GM21390 (cell line): ENCODE data around the gene GPR151.
"Not testable (repeated sequence)": the region's sequence is repeated elsewhere in the genome, so short reads cannot be mapped to it uniquely, and the experiment has no call there.

Experiments
- ATAC-seq: cut with Tn5 transposase; IDR thresholded peaks from one replicate; pipeline ENCODE4 v1.9.1; 2021; ENCODE audit not compliant: unreplicated experiment

GPR151 gene

DNA sequence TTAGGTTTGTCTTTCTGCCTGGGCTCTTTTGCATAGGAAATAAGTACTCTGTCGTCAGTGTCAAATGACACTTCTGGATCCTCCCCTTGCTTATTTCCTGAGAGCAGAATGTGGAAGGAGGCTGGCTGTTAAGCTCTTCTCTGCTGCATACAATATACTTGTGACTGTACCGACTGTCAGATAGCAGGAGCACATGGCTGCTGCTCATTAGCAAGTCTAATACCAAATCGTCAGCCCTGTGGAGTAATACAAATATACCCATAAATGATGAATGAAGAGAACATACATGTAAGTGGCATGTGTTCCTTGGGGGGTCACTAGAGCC, at the start of gene GPR151:
Gene GPR151 (minus strand): TSS at position 40 of the 325 bp plus-strand sequence. CDS start 77 bp downstream, outside the sequence.
- ATAC-seq: no peak

DNA sequence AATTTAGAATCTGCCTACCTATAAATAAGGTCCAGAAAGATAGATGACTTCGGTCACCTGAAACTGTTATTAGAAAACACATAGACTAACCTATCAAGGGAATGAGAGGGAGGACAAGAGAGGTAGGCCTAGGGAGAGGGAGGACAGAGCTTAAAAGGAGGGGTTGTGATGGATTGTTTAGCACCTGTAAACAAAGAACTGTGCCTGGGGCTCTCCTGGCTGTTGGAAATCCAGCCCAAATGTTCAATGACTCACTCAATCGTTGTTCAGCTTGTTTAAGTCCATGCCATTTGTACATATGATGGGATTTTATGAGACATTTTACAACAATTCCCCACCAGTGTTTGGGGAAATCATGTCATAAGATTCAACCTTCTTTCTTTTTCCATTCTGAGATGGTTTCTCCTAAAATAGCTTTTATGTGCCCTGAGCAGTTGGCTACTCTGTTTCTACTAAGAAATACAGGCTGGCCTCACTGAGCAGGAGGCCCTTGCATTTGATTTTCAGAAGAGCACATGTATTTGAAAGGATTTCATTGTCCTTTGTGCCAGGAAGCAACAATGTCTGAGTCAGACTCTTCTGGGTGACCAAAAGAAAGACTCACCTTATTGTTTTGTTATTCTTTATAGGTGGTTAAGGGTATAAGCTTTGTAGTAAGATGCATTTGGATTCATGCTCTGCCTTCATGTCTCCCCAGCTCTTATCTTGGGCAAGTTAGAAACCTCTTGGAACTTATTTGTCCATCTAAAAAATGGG, 48.2 kb upstream of the GPR151 start:
- no peak for ATAC-seq

DNA sequence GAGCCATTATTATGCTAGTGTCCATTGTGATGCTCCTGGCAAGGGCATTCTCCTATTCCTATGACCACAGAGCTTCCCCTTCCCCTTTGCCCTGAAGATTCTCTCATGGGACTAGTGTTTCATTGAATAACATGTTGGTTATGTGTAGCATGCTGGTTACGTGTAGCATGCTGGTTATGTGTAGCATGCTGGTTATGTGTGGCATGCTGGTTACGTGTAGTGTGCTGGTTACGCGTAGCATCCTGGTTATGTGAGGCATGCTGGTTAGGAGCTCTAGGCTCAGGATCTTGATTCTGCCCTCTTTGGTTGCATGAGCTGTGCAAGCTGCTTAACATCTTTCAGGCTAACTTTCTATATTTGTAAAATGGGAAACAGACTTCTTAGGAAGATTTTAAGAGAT, 46.5 kb upstream of the GPR151 start:
- no peak for ATAC-seq

DNA sequence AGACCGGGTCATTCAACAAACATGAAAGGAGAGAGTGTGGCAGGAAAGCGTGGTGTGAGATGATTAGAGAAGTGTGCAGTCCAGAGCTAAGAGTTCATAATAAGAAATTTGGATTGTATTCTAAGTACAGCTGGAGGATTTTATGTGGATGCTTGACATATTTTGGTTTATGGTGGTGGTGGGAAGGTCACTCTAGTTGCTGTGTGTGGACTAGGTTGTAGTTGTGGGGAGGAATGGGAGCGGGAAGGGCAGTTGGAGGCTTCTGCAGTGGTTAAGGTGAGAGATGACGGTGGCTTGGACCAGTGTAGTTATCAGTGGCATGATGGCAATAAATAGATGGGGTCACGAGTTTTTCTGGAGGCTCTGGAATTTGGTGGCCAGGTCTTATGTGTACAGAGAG, 45.7 kb upstream of the GPR151 start:
- ATAC-seq: no peak

DNA sequence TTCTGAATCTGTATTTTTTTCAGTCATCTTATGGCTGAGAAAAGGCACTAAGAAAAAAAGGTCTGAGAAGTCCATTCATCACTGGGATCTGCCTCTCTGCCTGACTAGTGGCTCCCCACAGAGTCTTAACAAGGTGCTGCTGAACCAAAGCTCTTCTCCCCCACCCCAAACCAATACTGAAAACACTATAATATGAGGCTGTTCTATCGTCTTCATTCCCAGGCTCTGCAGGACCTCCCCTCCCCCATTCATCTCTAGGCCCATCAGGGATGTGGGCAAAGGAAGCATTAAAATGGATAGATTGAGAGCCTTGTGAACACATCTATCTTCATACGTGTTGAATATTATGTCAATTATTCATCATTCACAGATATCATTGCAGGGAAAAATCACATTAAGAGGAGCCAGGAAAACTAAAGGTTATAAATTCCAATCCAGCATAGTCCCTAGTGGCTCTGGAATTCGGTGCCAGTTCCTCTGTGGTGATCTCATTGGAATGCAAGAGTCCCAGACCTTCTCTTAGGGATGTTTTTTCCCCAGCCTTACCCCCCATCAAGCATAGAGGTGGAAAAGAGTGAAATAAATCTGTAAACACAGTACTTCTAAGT, 44.3 kb upstream of the GPR151 start:
- no peak for ATAC-seq

DNA sequence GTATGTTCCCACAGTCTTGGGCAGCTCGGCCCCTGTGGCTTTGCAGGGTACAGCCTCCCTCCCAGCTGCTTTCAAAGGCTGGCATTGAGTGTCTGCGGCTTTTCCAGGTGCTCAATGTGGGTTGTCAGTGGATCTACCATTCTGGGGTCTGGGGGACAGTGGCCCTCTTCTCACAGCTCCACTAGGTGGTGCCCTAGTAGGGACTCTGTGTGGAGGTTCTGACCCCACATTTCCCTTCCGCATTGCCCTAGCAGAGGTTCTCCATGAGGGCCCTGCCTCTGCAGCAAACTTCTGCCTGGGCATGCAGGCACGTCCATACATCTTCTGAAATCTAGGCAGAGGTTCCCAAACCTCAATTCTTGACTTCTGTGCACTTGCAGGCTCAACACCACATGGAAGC, 40.9 kb upstream of the GPR151 start:
- not testable (repeated sequence) for ATAC-seq

DNA sequence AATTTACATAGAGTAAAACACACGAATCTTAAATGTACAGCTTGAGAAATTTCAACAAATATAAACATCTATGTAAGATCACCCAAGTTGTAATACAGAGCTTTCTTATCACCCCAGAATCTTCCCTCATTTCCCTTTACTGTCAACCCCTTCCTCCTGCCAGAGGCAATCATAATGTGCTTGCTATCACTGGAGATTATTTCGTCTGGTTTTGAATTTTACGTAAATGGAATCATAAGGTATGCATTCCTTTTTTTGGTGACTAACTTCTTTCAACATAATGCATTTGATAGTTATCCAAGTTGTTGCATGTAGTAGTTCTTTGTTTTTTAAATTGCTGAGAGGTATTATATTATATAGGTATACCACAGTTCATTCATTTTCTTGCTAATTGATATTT, 37.5 kb upstream of the GPR151 start:
- no peak for ATAC-seq

DNA sequence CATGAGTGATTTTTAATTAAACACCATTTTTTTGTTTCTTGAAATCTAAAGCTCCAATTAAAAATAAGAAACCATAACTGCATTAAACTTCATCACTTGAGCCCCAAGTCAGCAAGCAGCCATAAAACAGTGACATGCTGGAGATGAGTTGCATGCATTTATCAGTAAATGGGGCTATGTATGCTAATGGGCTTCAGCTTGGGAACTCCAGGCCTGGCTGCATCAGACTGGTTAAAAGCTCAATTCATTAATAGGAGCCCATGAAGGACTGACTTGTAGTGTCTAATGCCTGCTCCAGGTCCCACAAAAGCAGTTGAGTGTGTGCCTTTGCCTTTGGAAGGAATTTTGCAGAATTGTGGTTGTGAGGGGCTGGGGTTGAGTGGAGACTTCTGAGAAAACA, 33.6 kb upstream of the GPR151 start:
- no peak for ATAC-seq

DNA sequence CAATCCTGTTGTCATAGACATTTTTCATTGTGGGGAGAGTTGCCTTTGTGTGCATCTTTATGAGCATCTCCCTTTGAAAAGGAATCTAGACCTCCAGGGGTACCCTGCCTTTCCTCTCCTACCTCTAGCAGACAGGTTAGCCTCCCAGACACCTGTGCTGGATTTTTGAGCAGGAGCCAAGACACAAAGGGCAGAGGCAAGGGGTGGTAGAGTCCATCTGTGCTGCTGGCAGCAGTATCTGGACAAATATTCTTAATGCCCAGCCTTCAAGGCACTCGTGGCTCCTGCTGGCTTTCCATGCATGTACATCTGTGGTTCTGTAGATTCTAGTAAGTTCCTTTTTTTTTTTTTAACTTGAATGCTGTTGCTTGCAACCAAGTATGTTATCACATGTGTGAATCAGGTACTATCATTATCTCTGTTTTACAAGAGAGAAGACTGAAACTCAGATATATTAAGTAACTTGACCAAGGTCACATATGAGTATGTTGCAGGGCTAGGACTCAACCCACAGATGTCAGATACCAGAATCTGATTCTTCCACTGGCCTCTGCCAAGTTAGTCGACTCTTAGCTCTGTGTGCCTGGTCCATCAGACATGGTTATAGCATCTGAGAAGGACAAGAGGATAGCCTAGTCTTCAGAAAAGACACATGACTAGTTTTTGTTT, 32.9 kb upstream of the GPR151 start:
- peak; percentile 54 for ATAC-seq

DNA sequence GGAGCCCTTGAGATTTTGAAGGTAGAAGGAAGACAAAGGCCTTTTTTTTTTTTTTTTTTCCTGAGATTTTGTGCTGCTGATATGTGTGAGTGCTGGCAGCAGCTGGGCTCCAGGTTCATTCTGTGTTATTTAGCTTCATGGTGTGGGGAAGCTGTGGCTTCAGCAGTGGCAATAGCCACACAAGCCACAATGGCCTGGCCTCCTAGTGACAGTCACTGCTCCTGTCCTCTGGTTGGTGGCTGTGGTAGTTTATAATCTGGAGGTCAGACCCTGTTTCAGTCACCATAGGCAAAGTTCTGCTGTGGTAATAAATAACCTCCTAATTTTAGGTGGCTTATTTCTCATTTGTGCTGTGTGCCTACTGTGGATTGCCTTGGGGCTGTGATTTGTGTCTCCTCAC, 28.2 kb upstream of the GPR151 start:
- no peak for ATAC-seq

DNA sequence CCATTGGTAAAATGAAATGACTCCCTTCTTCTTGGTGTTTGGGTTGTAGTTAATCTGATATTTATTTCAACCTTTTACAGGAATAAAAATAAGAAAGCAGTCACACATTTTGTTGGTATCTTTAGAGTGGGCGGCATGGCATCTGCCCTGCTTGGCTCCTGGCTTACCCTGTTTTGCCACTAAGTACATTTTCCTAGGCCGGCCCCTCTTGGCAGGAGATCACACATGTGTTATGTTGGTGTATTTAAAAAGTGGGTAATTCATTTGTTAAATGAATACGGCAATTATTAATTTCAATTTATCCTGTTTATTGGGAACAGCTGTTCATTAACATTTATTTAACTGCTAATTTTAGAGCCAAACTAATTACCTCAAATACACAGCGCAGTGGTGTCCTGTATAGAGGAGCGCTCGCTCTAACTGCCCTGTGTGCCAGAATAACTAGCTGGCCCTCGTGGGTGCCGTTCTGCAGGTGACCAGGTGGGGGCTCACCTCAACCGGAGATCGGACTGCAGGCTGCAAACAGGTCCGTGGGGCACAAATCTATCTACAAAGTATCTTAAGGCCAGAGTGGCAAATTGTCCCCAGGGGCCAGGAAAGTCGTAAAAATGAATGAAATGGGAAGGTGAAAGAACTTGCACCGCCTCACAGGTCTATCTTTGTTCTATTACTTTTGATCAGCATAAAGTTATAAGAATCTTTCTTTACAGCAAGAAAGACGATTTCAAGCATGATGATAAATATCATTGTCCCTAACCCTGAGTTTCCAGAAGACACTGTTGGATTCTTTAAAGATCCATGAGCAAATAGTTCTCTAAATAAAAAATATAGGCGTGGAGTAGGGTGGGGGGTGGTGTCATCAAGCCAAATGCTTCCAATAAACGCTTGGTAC, 26.2 kb upstream of the GPR151 start:
- ATAC-seq: peak; percentile 99

DNA sequence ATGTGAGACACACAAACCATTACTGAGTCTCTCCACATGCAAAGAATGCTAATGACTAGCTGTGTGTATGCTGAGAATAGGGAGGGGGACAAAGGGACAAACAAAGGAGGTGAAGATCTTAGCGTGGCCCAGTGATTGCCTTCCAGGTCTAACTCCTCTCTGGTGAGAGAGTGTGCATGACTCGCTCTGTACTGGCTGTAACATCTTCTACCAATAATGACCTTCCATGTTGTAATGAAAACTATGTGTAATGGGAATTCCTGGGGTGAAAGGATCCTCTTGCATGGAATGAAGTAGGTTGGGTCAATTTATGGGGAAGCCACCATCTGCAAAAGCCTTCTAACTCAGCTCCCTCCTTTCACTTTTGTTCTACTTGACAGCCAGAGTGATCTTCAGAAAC, 24.4 kb upstream of the GPR151 start:
- no peak for ATAC-seq

DNA sequence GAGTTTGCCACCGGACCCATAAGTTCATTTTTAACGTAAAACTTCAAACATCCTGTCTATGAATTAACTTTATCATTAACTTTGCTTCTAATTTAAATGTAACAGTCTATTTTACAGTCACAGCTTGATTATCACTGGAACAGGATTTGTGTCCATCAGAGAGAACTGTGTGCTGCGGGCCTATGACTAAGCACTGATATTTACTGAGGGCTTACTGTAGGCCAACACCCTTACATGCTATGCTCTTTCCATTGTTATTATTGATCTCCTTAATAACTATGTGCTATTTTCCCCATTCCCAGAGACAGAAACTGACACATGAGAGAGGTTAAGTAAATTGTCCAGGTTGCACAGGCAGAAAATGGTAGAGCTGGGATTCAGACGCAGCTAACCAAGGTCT, 24.0 kb upstream of the GPR151 start:
- ATAC-seq: no peak

DNA sequence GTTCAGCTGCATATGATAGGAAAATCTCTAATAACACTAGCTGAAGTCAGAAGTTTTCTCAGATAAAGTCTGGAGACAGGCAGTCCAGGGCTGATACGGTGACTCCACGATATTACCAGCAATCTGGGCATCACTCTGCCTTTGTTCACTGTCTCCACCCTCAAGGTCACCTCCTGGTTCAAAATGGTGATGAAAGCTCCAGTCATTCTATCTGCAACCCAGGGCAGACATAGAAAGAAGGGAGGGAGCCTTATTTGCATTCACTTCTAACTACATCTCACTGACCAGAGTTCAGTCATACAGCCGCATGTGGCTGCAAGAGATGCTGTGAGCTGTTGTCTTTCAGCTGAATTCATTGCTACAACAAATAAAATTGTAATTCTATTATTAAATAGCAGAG, 22.4 kb upstream of the GPR151 start:
- ATAC-seq: no peak

DNA sequence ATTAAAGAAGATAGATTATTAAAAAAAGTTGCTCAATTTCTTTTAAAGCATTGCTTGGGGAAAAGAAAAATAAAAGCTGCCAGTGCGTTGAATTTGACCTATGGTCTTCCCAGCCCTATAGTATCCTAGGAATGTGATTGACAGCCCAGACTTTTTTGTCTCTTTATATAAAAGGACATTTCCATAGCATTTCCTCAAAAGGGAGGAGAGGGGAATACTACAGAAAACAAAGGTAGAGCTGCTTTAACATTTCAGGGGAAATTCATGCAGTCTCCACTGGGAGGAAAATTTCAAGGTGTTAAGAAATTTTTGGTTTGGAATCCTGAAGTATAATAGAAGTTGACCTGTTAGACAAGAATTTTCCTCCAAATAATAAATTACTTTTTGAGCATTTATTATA, 17.9 kb upstream of the GPR151 start:
- ATAC-seq: no peak

DNA sequence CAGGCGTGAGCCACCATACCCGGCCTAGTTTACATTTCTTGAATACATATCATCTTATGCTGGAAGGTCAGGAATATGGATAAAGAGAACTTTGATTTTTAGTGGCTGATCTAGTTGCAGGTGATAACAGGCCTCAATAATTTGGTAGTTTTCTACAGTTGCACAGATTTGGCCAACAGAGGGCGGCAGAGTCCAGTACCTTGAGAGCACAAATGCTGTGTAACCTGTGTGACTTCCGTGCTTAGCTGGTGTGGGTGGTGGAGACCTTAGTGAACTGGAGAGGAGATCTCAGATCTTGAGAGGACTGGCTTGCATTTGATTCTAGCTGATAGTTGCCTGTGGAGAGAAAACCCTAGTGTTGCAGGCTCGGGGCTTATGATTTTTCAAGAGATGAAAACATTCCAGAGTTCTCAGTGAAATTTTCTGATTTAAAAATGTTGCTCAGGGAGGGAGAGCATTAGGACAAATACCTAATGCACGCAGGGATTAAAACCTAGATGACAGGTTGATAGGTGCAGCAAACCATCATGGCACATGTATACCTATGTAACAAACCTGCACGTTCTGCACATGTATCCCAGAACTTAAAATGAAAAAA, 17.4 kb upstream of the GPR151 start:
- peak; percentile 98 for ATAC-seq

DNA sequence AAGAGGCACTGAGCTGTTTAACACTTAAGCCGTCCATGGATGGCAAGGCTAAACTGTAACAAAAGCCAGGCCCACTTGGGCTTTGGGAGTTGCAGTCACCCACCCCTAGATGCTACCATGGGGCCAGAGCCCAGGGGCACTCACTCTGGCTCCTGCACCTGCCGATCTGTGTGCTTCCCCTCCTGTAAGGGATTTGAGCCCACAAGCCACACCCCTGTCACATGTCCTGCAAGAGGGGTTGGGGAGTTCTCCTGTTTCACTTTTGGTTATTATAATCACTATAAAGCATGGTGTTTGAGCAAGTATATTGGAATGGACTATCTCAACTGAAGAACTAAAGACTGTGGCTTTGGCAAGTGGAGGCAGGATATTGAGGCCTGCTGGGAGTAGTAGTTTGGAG, 14.0 kb upstream of the GPR151 start:
- peak; percentile 53 for ATAC-seq

DNA sequence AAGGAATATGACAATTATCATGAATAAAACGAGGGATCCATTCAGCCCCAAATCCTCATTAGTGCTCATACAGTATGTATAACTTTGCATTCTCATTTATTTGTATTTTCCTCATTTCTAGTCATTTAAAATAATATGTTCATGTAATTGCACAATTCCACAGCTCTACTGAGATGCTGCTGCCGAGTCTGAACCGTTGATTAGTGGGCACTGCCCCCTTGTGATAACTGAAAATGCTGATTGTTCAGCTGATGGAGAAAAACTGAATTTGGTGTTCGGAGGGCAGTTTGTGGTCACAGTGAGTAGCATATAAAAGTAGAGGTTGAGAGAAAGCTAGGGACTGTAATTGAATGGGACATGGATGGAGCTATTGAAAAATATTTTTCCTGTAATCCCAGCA, 12.2 kb upstream of the GPR151 start:
- no peak for ATAC-seq

DNA sequence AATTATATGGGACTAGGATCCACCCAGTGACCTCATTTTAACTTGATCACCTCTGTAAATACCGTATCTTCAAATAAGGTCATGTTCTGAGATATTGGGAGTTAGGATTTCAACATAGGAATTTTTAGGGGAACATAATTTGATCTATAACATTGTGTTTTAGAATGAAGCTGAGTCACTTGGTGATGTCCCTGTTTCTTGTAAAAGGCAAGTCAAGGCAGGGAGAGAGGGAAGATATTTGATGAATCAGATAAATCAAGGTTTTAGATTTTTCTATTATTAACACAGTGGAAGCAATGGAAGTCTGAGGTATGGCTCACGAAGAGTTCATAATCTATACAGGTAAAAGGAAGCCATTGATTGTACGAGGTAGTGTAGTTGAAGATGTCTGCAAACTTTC, 11.8 kb upstream of the GPR151 start:
- no peak for ATAC-seq

DNA sequence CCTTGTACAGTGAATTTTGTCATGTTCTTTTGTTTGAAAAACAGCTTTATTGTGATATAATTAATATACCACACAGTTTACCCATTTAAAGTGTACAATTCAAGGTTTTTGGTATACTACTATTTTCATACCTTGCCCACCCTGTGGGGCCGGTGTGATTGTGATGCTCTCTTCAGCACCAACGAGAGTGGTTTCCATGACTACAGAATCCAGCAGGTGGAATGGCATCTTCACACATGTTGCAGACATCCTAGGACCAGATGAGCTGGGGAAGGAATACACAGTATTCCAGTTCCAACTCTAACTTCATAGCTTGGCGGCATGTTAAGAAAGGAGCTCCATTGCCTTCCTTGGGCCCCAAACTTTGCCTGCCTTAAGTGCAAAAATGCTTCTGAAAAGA, 7.7 kb upstream of the GPR151 start:
- ATAC-seq: no peak
